Mesenchymal stem cell (in vitro differentiated cells and primary cell): Measurements from ENCODE around the gene GRIP1. TPM values are rescaled to one million over a fixed set of nuclear protein-coding genes. Genes with fewer than 3 reads are reported as not detected.

Experiments used
- DNase-seq: peaks from one replicate; pipeline ENCODE4 v3.0.0-alpha.2; 2013
- H2AFZ ChIP-seq: one replicate; pipeline ENCODE4 v1.6.1; 2013; ENCODE audit warnings: low read depth, mild to moderate bottlenecking, control low read depth, inconsistent platforms, low read length, moderate library complexity
- H2AK5ac ChIP-seq: 2 replicates; pipeline ENCODE4 v1.6.1; 2013; ENCODE audit warnings: low read length, moderate library complexity, mild to moderate bottlenecking, inconsistent platforms; ENCODE audit not compliant: severe bottlenecking
- H2BK120ac ChIP-seq: one replicate; pipeline ENCODE4 v1.6.1; 2013; ENCODE audit warnings: low read depth, mild to moderate bottlenecking, inconsistent platforms, low read length, moderate library complexity
- H2BK12ac ChIP-seq, 2 experiments: one replicate each; pipeline ENCODE4 v1.6.1; 2013; ENCODE audit warnings: inconsistent platforms in 2 of 2, low read length in 2 of 2, mild to moderate bottlenecking in 2 of 2, moderate library complexity in 2 of 2, control low read depth in 1 of 2
- H2BK15ac ChIP-seq: one replicate; pipeline ENCODE4 v1.6.1; 2013; ENCODE audit warnings: mild to moderate bottlenecking, low read depth, inconsistent platforms; ENCODE audit not compliant: poor library complexity, severe bottlenecking
- H2BK5ac ChIP-seq: 2 replicates; pipeline ENCODE4 v1.6.1; 2013; ENCODE audit warnings: low read depth, mild to moderate bottlenecking, low read length, control low read depth, inconsistent platforms; ENCODE audit not compliant: poor library complexity, severe bottlenecking
- H3K14ac ChIP-seq, 2 experiments: one replicate each; pipeline ENCODE4 v1.6.1; 2013; ENCODE audit warnings: inconsistent platforms in 2 of 2, low read length in 2 of 2, control low read depth in 1 of 2, mild to moderate bottlenecking in 1 of 2, moderate library complexity in 1 of 2
- H3K18ac ChIP-seq, 2 experiments: one replicate each; pipeline ENCODE4 v1.6.1; 2013; ENCODE audit warnings: inconsistent platforms in 2 of 2, low read length in 2 of 2, control low read depth in 1 of 2, low read depth in 1 of 2, mild to moderate bottlenecking in 1 of 2
- H3K23ac ChIP-seq, 2 experiments: one replicate each; pipeline ENCODE4 v1.6.1; 2013; ENCODE audit warnings: inconsistent platforms in 2 of 2, low read length in 2 of 2, mild to moderate bottlenecking in 2 of 2, moderate library complexity in 2 of 2, control low read depth in 1 of 2
- H3K27ac ChIP-seq: 2 replicates; pipeline ENCODE4 v1.5.1; 2013; ENCODE audit warnings: mild to moderate bottlenecking, moderate library complexity, low read length, control low read depth, inconsistent platforms; ENCODE audit not compliant: poor library complexity, severe bottlenecking
- H3K27me3 ChIP-seq, 2 experiments: 2 replicates each; pipeline versions ENCODE4 v1.6.1 to v1.7.0; 2013; ENCODE audit warnings: low read length in 2 of 2, mild to moderate bottlenecking in 2 of 2, moderate library complexity in 2 of 2, control low read depth in 1 of 2, inconsistent platforms in 1 of 2; ENCODE audit not compliant: control insufficient read depth in 1 of 2, insufficient read depth in 1 of 2
- H3K36me3 ChIP-seq, 2 experiments: 2 replicates each; pipeline versions ENCODE4 v1.6.1 to v1.7.0; 2013; ENCODE audit warnings: low read length in 2 of 2, control low read depth in 1 of 2, inconsistent platforms in 1 of 2, low read depth in 1 of 2, mild to moderate bottlenecking in 1 of 2; ENCODE audit not compliant: insufficient read depth in 2 of 2, control insufficient read depth in 1 of 2
- H3K4ac ChIP-seq, 2 experiments: one replicate each; pipeline ENCODE4 v1.6.1; 2013; ENCODE audit warnings: inconsistent platforms in 2 of 2, low read length in 2 of 2, mild to moderate bottlenecking in 2 of 2, moderate library complexity in 2 of 2, control low read depth in 1 of 2, low read depth in 1 of 2
- H3K4me1 ChIP-seq: 2 replicates; pipeline ENCODE4 v1.6.1; 2013; ENCODE audit warnings: low read depth, low read length, control low read depth; ENCODE audit not compliant: control insufficient read depth, insufficient read depth
- H3K4me2 ChIP-seq: 2 replicates; pipeline ENCODE4 v1.6.1; 2013; ENCODE audit warnings: low read length, mild to moderate bottlenecking, inconsistent platforms; ENCODE audit not compliant: poor library complexity, severe bottlenecking
- H3K4me3 ChIP-seq, 2 experiments: 2 replicates each; pipeline versions ENCODE4 v1.5.1 to v1.7.0; 2013; ENCODE audit warnings: low read length in 2 of 2, mild to moderate bottlenecking in 2 of 2, control low read depth in 1 of 2, low read depth in 1 of 2; ENCODE audit not compliant: insufficient read depth in 1 of 2
- H3K79me1 ChIP-seq: replicated peaks from 2 replicates; pipeline ENCODE4 v1.6.1; 2013; ENCODE audit warnings: mild to moderate bottlenecking, control low read depth, low read length, inconsistent platforms; ENCODE audit not compliant: poor library complexity, severe bottlenecking
- H3K9ac ChIP-seq: 2 replicates; pipeline ENCODE4 v1.7.0; 2013; ENCODE audit warnings: mild to moderate bottlenecking, low read length, moderate library complexity
- H3K9me3 ChIP-seq: 2 replicates; pipeline ENCODE4 v1.7.0; 2013; ENCODE audit warnings: mild to moderate bottlenecking, low read length; ENCODE audit not compliant: control insufficient read depth
- H4K8ac ChIP-seq: one replicate; pipeline ENCODE4 v1.6.1; 2013; ENCODE audit warnings: inconsistent platforms, mild to moderate bottlenecking, low read length, moderate library complexity
- H4K91ac ChIP-seq: one replicate; pipeline ENCODE4 v1.6.1; 2013; ENCODE audit warnings: mild to moderate bottlenecking, low read length, inconsistent platforms
- WGBS: methylation state at CpG from one replicate; pipeline ENCODE4 v1.1.7; 2013; ENCODE audit warnings: mixed read lengths; 5-methylcytosine and 5-hydroxymethylcytosine counted together
- polyA plus RNA-seq, 2 experiments: library from polyadenylated mRNA; stranded (reverse); fragments of 200-250 nt; gene quantifications; one replicate each; pipeline ENCODE4 v1.2.3, GENCODE V29; 2013

Gene GRIP1
- polyA plus RNA-seq (2013, experiment 1 of 2), result 0.47 TPM
- polyA plus RNA-seq (2013, experiment 2 of 2), result 0.97 TPM

- peak within 1 kb of the TSS; percentile 2 for H3K9ac ChIP-seq
- no peak within 1 kb of the TSS for H3K4me2 ChIP-seq
- H3K18ac ChIP-seq, result no peak within 1 kb of the TSS
- no peak within 1 kb of the TSS for H4K91ac ChIP-seq
- H3K14ac ChIP-seq, result no peak within 1 kb of the TSS
- no peak within 1 kb of the TSS for H4K8ac ChIP-seq
- no peak within 1 kb of the TSS for H2BK15ac ChIP-seq
- no peak within 1 kb of the TSS for H2BK12ac ChIP-seq
- no peak within 1 kb of the TSS for H2BK5ac ChIP-seq
- no peak within 1 kb of the TSS for H3K27ac ChIP-seq
- peaks cover 10 to 33% of the 10 kb centered on the region in 2 experiments for H3K27me3 ChIP-seq
- no peak within 1 kb of the TSS for H2AFZ ChIP-seq
- 91% methylated on average over 16 of the region's 16 CpGs for WGBS
- H3K23ac ChIP-seq, result no peak within 1 kb of the TSS
- no peak within 1 kb of the TSS for H2AK5ac ChIP-seq
- H3K4me1 ChIP-seq, result peaks cover 5% of the 10 kb centered on the region
- H3K4ac ChIP-seq, result no peak within 1 kb of the TSS
- DNase-seq, result no peak
- no peaks in the 10 kb centered on the region for H3K36me3 ChIP-seq
- no peak within 1 kb of the TSS for H2BK120ac ChIP-seq
- no peaks in the 10 kb centered on the region for H3K9me3 ChIP-seq
- H3K79me1 ChIP-seq, result no peaks in the 10 kb centered on the region
- H3K4me3 ChIP-seq, result peak within 1 kb of the TSS in 1 of 2 experiments; percentile 51
Measured at GRCh38 chr12:66678338-66679275, at the start of gene GRIP1. TSS of gene GRIP1 (minus strand) at chr12:66679076. CDS start at chr12:66678904, 172 bp downstream.

DNA sequence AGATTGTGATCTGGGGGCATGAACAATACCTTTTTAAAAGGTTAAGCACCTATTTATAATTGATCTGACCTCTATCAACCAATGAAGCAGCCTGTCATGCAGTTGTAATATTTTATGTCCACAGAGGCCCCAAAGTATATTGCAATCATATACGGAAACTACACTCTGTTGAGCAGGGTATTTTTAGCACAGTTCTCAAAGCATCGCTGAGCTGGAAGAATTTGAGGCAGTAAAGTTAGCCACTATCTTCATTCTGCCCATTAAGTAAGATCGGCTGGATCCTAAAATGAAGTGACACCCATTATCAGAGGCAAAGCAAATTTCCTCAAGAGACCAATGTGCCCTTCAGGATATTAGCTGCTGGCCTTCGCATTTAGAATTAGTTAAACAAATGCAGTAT is 47.7 kb upstream of the GRIP1 start:
- no peak overlapping the region for H3K27ac ChIP-seq
- no peak overlapping the region for H2AK5ac ChIP-seq
- H3K18ac ChIP-seq, result no peak overlapping the region
- no peak overlapping the region for H2BK12ac ChIP-seq
- no peak overlapping the region for H2BK120ac ChIP-seq
- 81% methylated on average over 3 of the region's 4 CpGs for WGBS
- no peak overlapping the region for H2AFZ ChIP-seq
- no peaks in the 10 kb centered on the region for H3K79me1 ChIP-seq
- H3K9ac ChIP-seq, result no peak overlapping the region
- no peaks in the 10 kb centered on the region for H3K9me3 ChIP-seq
- H3K4me3 ChIP-seq, result no peak overlapping the region
- H3K14ac ChIP-seq, result no peak overlapping the region
- no peak overlapping the region for H3K23ac ChIP-seq
- H4K91ac ChIP-seq, result no peak overlapping the region
- no peak overlapping the region for H3K4me2 ChIP-seq
- H3K27me3 ChIP-seq, result no peaks in the 10 kb centered on the region
- H2BK5ac ChIP-seq, result no peak overlapping the region
- H2BK15ac ChIP-seq, result no peak overlapping the region
- DNase-seq, result no peak
- H4K8ac ChIP-seq, result no peak overlapping the region
- H3K4ac ChIP-seq, result no peak overlapping the region
- H3K36me3 ChIP-seq, result no peaks in the 10 kb centered on the region
- peaks cover 3% of the 10 kb centered on the region for H3K4me1 ChIP-seq

DNA sequence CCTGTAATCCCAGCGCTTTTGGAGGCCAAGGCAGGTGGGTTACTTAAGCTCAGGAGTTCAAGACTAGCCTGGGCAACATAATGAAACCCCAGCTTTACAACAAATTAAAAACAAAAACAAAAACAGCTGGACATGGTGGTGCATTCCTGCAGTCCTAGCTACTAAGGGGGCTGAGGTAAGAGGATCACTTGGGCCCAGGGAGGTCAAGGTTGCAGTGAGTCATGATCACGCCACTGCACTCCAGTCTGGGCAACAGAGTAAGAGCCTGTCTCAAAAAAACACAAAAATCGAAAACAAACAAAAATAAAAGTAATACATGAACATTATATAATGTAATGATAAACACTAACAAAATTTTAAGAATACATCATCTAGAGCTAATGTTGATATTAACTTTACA is 46.2 kb upstream of the GRIP1 start:
- Histone ChIP-seq H2BK5ac (no peak overlapping the region), H3K27me3 (no peaks in the 10 kb centered on the region), H2BK12ac (no peak overlapping the region), H2BK15ac (no peak overlapping the region), H3K79me1 (no peaks in the 10 kb centered on the region), H4K91ac (no peak overlapping the region), H3K36me3 (no peaks in the 10 kb centered on the region), H2AFZ (no peak overlapping the region), H3K18ac (no peak overlapping the region), H2BK120ac (no peak overlapping the region), H3K4me3 (no peak overlapping the region), H3K9me3 (no peaks in the 10 kb centered on the region), H3K4me2 (no peak overlapping the region), H3K9ac (no peak overlapping the region), H3K27ac (no peak overlapping the region), H3K4me1 (peaks cover 3% of the 10 kb centered on the region), H3K14ac (no peak overlapping the region), H4K8ac (no peak overlapping the region), H2AK5ac (no peak overlapping the region), H3K23ac (no peak overlapping the region), H3K4ac (no peak overlapping the region)
- 89% methylated on average over 1 of the region's 3 CpGs for WGBS
- peak; percentile 18 for DNase-seq

GRCh38 chr12:66724616-66725015 is 45.7 kb upstream of the GRIP1 start:
- H3K4ac ChIP-seq, result no peak overlapping the region
- WGBS, result 82% methylated on average over 4 of the region's 4 CpGs

More at GRCh38 chr12:66724616-66725015, 45.7 kb upstream of the GRIP1 start:
- no peak overlapping the region for H3K14ac ChIP-seq
- H3K4me3 ChIP-seq, result no peak overlapping the region
- H2BK5ac ChIP-seq, result no peak overlapping the region
- no peaks in the 10 kb centered on the region for H3K79me1 ChIP-seq
- H2BK120ac ChIP-seq, result no peak overlapping the region
- H2AFZ ChIP-seq, result no peak overlapping the region
- H3K36me3 ChIP-seq, result no peaks in the 10 kb centered on the region
- H4K8ac ChIP-seq, result no peak overlapping the region
- no peak overlapping the region for H3K9ac ChIP-seq
- no peak overlapping the region for H3K23ac ChIP-seq
- no peak overlapping the region for H2BK15ac ChIP-seq
- H3K27ac ChIP-seq, result no peak overlapping the region
- no peaks in the 10 kb centered on the region for H3K27me3 ChIP-seq
- no peaks in the 10 kb centered on the region for H3K9me3 ChIP-seq
- DNase-seq, result no peak
- H2BK12ac ChIP-seq, result no peak overlapping the region
- no peak overlapping the region for H4K91ac ChIP-seq
- H3K4me1 ChIP-seq, result peaks cover 3% of the 10 kb centered on the region
- no peak overlapping the region for H3K4me2 ChIP-seq
- H3K18ac ChIP-seq, result no peak overlapping the region
- H2AK5ac ChIP-seq, result no peak overlapping the region
